Stimulated activated CD4-positive, alpha-beta T cell treated with anti-CD3 and anti-CD28 coated beads, Interleukin-2, amount 100 ng/mL, for 24 hours (primary cell): ENCODE measurements around the gene UNC13B.

Experiments used
- DNase-seq, 2 donors: peaks; one replicate each; pipeline ENCODE4 v3.0.0-alpha.2; 2020

Gene UNC13B

DNA sequence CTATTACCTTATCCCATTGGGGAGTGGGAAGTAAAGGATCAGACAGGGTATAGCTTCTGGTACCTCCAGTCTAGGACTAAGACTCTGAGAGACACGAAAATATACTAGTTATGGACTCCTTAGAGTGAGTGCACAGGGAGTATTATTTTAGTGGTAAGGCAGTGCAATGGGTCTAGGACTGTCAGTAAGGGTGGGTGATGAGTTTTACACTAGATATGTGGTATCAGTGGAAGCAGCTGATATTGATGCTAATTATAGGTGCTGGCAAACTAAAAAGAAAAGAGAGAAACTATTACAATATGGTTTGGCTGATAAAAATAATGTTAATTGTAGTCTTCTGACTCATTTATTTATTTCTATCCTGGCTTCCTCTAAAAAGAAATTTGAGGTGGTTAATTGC lies 118.6 kb downstream of the UNC13B start:
- DNase-seq, result no peak

DNA sequence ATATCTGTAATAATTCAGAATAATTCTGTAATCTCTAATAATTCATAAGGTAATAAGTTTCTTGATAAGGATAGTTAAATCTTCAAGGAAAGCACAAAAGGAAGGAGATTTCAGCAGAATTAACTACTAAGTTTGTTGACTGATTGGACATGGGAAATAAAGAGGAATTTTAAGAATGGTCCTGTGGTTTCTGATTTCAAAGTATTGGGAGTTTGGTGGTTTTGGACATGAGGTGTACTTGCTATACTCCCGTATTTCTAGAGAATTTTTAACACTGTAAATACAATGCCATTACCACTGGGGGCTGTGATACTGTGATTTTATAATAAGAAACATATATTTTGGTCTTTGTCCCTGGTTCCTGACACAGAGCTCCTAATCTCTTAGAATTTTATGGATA lies 123.9 kb downstream of the UNC13B start:
- DNase-seq, result no peak

DNA sequence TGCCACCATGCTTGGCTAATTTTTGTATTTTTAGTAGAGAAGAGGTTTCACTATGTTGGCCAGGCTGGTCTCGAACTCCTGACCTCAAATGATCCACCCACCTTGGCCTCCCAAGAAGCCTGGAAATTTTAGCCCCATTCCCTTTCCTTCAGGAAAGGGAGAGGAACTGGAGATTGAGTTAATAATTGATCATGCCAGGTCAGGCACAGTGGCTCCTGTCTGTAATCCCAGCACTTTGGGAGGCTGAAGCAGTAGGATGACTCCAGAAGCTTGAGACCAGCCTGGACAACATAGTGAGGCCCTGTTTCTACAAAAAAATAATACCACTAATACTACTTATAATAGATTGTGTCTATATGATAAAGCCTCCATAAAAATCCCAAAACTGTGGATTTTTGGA lies 124.6 kb downstream of the UNC13B start:
- DNase-seq, result no peak

- no peak for DNase-seq
Measured at GRCh38 chr9:35287987-35288632, 126.3 kb downstream of the UNC13B start.

- DNase-seq, result no peak
Measured at GRCh38 chr9:35288778-35289177, 127.0 kb downstream of the UNC13B start.

DNA sequence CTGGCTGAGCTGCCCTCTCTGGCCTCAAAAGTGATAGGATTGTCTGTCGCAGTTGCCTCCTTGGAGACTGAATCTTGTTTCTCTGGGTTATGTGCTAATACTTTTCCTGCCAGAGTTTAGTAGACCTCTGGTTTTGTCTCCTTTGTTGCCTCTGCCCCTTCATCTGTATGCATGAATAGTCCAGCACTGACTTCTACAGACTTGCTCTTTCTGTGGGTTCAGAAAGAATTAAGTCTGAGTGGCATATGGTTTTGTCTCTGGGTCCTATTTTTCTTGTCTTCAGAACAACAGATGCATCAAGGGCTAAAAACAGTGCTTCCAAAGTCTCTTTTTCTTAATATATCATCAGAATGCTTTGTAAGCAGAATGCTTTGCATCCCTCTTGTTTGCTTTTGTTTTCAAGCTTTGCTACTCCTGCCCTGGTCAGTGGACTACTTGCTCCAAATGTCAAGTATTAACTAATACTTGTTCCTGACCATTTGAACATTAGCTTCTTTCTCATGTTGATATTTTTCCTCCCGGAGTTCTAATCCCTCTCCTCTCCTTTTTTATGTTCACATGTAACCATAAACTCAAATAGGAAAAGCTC lies 131.7 kb downstream of the UNC13B start:
- DNase-seq, result no peak

- no peak for DNase-seq
Measured at GRCh38 chr9:35294066-35294465, 132.3 kb downstream of the UNC13B start.

DNA sequence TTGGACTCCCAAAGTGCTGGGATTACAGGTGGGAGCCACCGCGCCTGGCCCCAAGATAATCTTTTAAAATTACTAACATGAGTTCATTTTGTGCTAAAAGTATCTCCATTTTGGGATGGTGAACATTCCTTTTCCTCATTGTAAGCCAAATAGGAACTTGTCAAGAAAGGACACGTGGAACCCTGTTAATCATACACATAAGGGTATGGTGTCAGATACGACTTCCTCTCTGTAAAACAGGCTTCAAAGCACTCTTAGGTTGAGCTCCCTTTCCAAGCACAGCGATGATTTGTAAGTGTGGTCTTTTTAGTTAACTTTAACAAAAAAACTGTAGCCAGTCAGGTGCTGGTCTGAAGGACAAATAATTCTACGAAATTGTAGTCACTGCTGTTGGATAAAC lies 132.7 kb downstream of the UNC13B start:
- DNase-seq, result no peak

- DNase-seq, result no peak
Measured at GRCh38 chr9:35295369-35296036, 133.7 kb downstream of the UNC13B start.

- no peak for DNase-seq
Measured at GRCh38 chr9:35303567-35303966, 141.8 kb downstream of the UNC13B start.

- DNase-seq, result no peak
Measured at GRCh38 chr9:35306283-35306682, 144.5 kb downstream of the UNC13B start.

GRCh38 chr9:35308316-35308715 lies 146.5 kb downstream of the UNC13B start:
- no peak for DNase-seq

GRCh38 chr9:35311891-35312639 lies 150.3 kb downstream of the UNC13B start:
- no peak for DNase-seq

- DNase-seq, result no peak
Measured at GRCh38 chr9:35313460-35313859, 151.7 kb downstream of the UNC13B start.

DNA sequence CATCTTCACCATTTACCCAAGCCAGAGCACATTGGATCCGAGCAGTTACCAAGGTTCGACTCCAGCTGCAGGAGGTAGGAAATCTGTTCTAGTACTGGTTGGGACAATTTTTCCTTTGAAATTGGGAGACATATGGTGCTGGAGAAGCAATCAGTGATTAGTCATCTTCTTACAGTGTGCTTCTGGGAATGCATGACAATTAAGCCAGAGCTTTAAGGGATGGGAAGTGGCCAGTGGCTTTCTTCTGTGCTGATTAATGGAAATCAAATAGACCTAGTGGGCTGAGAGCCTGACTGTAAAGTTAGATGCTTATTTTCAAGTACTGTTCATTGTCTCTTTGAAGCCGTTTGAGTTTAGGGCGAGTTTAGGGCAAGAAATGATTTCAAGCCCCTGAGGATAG lies 152.1 kb downstream of the UNC13B start:
- DNase-seq, result no peak

DNA sequence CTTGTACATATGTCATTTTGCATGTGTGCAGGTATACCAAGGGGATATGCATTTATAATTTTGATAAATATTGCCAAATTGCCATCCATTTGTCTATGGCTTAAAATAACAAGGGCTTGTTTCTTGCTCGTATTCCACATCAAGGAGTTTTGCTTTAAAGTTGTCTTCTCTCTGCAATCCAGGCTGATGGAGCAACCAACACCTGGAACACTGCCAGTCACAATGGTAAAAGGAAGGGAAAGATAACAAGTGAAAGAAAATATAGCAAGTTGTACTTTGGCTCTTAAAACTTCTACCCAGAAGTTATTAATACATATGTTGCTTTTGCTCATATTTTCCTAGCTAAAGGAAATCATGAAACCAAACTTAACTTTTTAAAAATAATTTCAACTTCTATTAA lies 156.9 kb downstream of the UNC13B start:
- DNase-seq, result no peak

DNA sequence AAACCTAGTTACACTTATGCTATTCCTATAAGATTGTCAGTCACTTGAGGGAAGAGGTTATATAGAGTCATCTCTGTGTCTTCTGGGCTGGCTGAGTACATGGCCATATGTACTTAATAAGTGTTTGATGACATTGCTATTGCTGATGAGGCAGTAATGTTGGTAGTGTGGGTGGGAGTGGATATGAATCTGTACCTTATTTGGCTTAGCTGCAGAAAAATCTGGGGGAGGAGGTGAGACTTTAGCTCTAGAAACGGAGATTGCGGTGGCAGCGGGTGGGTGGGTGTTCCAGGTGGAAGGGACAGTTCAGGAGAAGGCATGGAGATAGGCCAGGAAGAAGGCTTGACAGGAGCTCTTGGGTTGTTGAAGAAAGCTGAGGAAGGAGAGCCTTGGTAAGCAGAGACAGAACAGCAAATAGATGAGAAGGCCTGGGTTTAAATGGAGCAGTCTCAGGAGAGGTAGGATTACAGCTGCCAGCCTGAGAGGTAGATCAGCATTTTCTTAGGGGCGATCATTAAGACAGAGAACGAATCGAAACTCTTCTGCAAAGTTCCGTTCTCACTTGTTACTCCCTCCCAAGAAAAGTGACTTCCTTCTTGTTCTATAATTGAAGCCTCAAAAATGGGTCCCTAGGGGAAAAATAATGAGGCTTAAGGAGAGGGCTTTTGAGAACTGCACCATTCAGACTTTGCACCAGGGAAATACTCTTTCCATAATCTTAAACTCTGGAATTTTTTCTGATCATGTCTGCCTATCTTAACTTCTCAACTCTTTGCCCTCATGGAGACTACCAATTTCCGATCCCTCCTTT lies 160.5 kb downstream of the UNC13B start:
- DNase-seq, result peak in 1 of 2 donors; percentile 18

- DNase-seq, result no peak
Measured at GRCh38 chr9:35324966-35325365, 163.2 kb downstream of the UNC13B start.

DNA sequence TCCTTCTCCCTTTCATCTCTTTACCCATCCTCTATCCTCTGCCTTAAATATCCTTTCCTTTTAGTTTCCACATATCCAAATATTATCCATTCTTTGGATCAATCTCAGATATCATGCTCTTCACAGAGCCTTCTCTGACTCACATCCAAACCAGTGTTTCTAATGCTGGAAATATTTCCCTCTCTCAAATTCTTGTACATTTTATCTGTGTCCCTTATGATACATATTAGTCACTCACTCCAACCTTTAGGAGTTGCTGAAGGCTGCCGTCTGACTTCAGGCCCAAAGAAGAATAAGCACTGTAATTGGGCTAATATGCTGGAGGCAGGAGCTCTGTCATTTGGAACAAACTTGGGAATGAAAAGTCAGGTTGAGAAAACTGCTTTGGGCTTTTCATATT lies 171.7 kb downstream of the UNC13B start:
- DNase-seq, result no peak

DNA sequence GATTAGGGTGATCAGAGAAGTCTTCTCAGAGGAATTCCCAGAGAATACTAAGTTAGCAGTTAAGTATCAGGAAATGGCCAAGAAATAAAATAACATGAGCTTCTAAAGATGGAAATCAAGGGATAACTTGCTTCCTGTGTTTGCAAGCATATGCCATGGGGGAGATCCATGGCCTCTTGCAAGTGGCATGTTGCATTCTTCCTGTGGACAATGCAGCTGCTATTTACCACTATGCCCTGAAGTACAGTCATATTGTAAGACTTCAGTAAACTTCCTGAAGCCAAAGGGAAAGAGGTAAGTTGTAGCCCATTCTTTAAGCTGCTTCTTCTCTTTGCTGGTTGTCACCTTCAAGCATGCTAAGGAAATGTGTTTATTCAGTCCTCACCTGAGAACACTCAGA lies 173.4 kb downstream of the UNC13B start:
- DNase-seq, result no peak

DNA sequence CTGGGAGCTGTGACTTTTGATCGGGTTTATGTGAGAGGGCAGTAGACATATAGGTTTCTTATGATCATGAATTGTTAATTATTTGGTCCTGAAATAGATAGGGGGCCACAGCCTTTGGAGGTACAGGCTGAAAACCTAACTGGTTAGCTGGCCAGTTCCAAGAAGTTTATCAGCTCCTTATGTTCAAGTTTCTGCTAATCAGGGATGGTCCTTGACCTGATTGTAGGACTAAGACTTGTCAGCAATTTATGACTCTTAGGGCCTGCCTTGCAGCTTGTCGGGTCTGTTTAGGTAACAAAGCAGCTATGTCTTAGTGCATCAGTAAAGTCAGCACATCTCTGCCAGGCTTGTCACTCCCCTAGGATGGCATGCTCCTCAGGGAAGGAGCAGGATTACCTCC lies 176.3 kb downstream of the UNC13B start:
- no peak for DNase-seq

GRCh38 chr9:35338561-35339274 lies 176.9 kb downstream of the UNC13B start:
- no peak for DNase-seq
